ENCODE measurements around the gene MICAL3. TPM values are rescaled to one million over a fixed set of nuclear protein-coding genes. Genes with fewer than 3 reads are reported as not detected.
"Not testable (repeated sequence)": the region's sequence is repeated elsewhere in the genome, so short reads cannot be mapped to it uniquely, and the experiment has no call there.

The MICAL3 gene
- total RNA-seq, 4 donors from 2014 or later, result 23.9 to 49.2 (median 34.5) TPM

- TF ChIP-seq CTCF (IDR thresholded peaks at IDR 0.05), result peak in 1 of 3 donors; percentile 22
- peak; percentile 94 for ATAC-seq (ENCODE audit: low FRiP score)
- peak; percentile 42 for DNase-seq (ENCODE audit: low spot score)
These were observed 23.1 kb downstream of the MICAL3 start for GRCh38 chr22:18001040-18001893.

- peak; percentile 6 for ATAC-seq (ENCODE audit: low FRiP score)
- TF ChIP-seq CTCF (IDR thresholded peaks at IDR 0.05), result no peak
- no peak for DNase-seq (ENCODE audit: low spot score)
These were observed 23.8 kb downstream of the MICAL3 start for GRCh38 chr22:18000441-18001039.

GRCh38 chr22:17999851-18000250, 24.5 kb downstream of the MICAL3 start:
- no peak for TF ChIP-seq CTCF (IDR thresholded peaks at IDR 0.05)
- ATAC-seq (ENCODE audit: low FRiP score) (no peak), DNase-seq (ENCODE audit: low spot score) (no peak)

GRCh38 chr22:17998913-17999312, 25.4 kb downstream of the MICAL3 start:
- no peak for TF ChIP-seq CTCF (IDR thresholded peaks at IDR 0.05)
- no peak for DNase-seq (ENCODE audit: low spot score)
- no peak for ATAC-seq (ENCODE audit: low FRiP score)

GRCh38 chr22:17997456-17997855, 26.9 kb downstream of the MICAL3 start:
- no peak for DNase-seq (ENCODE audit: low spot score)
- ATAC-seq (ENCODE audit: low FRiP score), result no peak
- no peak for TF ChIP-seq CTCF (IDR thresholded peaks at IDR 0.05)

- ATAC-seq (ENCODE audit: low FRiP score); DNase-seq (ENCODE audit: low spot score): not testable (repeated sequence)
These were observed 29.1 kb downstream of the MICAL3 start for GRCh38 chr22:17995256-17995655.

GRCh38 chr22:17994424-17995108, 29.8 kb downstream of the MICAL3 start:
- no peak for TF ChIP-seq CTCF (IDR thresholded peaks at IDR 0.05)
- DNase-seq (ENCODE audit: low spot score) (no peak), ATAC-seq (ENCODE audit: low FRiP score) (no peak)

- not testable (repeated sequence) for ATAC-seq (ENCODE audit: low FRiP score); DNase-seq (ENCODE audit: low spot score)
These were observed 31.4 kb downstream of the MICAL3 start for GRCh38 chr22:17992976-17993375.

- not testable (repeated sequence) for DNase-seq (ENCODE audit: low spot score); ATAC-seq (ENCODE audit: low FRiP score)
These were observed 32.4 kb downstream of the MICAL3 start for GRCh38 chr22:17991992-17992391.
